PFSK-1 (cell line): ENCODE data around the gene GCNT1.

Source experiments
- FOXP2 ChIP-seq: optimal IDR thresholded peaks from 2 replicates; pipeline ENCODE3; 2011; ENCODE audit warnings: borderline replicate concordance, control low read depth, inconsistent platforms; ENCODE audit not compliant: insufficient read depth; ENCODE audit errors: extremely low read length, extremely low read depth
- POLR2AphosphoS5 ChIP-seq: IDR thresholded peaks from 2 replicates; pipeline ENCODE4 v1.6.1; 2012; ENCODE audit warnings: low read depth, mild to moderate bottlenecking, control low read depth, low read length, moderate library complexity
- REST ChIP-seq, 2 experiments: IDR thresholded peaks; 2 replicates each; pipeline versions ENCODE4 v1.6.1 to v1.8.0; 2011 to 2012; ENCODE audit warnings: low read depth in 2 of 2, low read length in 2 of 2, control low read depth in 1 of 2, inconsistent platforms in 1 of 2, mild to moderate bottlenecking in 1 of 2, moderate library complexity in 1 of 2; ENCODE audit not compliant: insufficient read depth in 1 of 2
- SIN3A ChIP-seq: IDR thresholded peaks from 2 replicates; pipeline ENCODE4 v1.6.1; 2012; ENCODE audit warnings: mild to moderate bottlenecking, low read length, moderate library complexity, borderline replicate concordance; ENCODE audit not compliant: insufficient read depth
- TAF1 ChIP-seq: IDR thresholded peaks from 2 replicates; pipeline ENCODE4 v1.6.1; 2012; ENCODE audit warnings: low read length, control low read depth, borderline replicate concordance; ENCODE audit not compliant: insufficient read depth

The GCNT1 gene

GRCh38 chr9:76528056-76528455 lies 69.1 kb downstream of the GCNT1 start:
- no peak for TF ChIP-seq FOXP2
- TF ChIP-seq TAF1: no peak
- TF ChIP-seq REST (IDR thresholded peaks at IDR 0.05; ENCODE audit: insufficient read depth in 1 of 2, low read depth in 2 of 2, low read length in 2 of 2): no peak
- TF ChIP-seq POLR2AphosphoS5: no peak
- TF ChIP-seq SIN3A: no peak

- TF ChIP-seq REST (IDR thresholded peaks at IDR 0.05; ENCODE audit: insufficient read depth in 1 of 2, low read depth in 2 of 2, low read length in 2 of 2) (no peak), TAF1 (no peak), SIN3A (no peak), POLR2AphosphoS5 (no peak)
Measured at GRCh38 chr9:76528642-76529190, 69.7 kb downstream of the GCNT1 start.

GRCh38 chr9:76529653-76530052 lies 70.7 kb downstream of the GCNT1 start:
- TF ChIP-seq FOXP2: no peak
- TF ChIP-seq SIN3A: no peak
- TF ChIP-seq POLR2AphosphoS5: no peak
- TF ChIP-seq TAF1: no peak
- TF ChIP-seq REST (IDR thresholded peaks at IDR 0.05; ENCODE audit: insufficient read depth in 1 of 2, low read depth in 2 of 2, low read length in 2 of 2): no peak

GRCh38 chr9:76530458-76531110 lies 71.6 kb downstream of the GCNT1 start:
- TF ChIP-seq REST (IDR thresholded peaks at IDR 0.05; ENCODE audit: insufficient read depth in 1 of 2, low read depth in 2 of 2, low read length in 2 of 2): no peak
- TF ChIP-seq FOXP2: no peak
- no peak for TF ChIP-seq TAF1
- TF ChIP-seq POLR2AphosphoS5: no peak
- TF ChIP-seq SIN3A: no peak

- TF ChIP-seq FOXP2 (no peak), TAF1 (no peak), POLR2AphosphoS5 (no peak)
Measured at GRCh38 chr9:76531231-76531780, 72.3 kb downstream of the GCNT1 start.
